Bronchial epithelial cell (primary cell): ENCODE measurements around the gene CCDC3. TPM values are rescaled to one million over a fixed set of nuclear protein-coding genes. Genes with fewer than 3 reads are reported as not detected.

Source experiments
- DNase-seq: peaks from one replicate; pipeline ENCODE4 v3.0.0-alpha.2; 2010; ENCODE audit warnings: low read depth
- FAIRE-seq: peaks from 2 replicates; lab custom pipeline; 2011; peaks lifted over from hg19 to GRCh38; lab: Jason Lieb, UNC
- H3K27me3 ChIP-seq: 2 replicates; pipeline ENCODE4 v1.5.1; 2011; ENCODE audit warnings: low read length; ENCODE audit not compliant: control insufficient read depth, insufficient read depth
- H3K36me3 ChIP-seq: 2 replicates; pipeline ENCODE4 v1.5.1; 2011; ENCODE audit warnings: low read length; ENCODE audit not compliant: control insufficient read depth, insufficient read depth
- H3K4me3 ChIP-seq: 2 replicates; pipeline ENCODE4 v1.5.1; 2011; ENCODE audit warnings: mild to moderate bottlenecking, low read depth, low read length, control low read depth
- total RNA-seq: library from RNA; depleted of rRNA; stranded (reverse); fragments of >200 nt; gene quantifications from 2 replicates; pipeline ENCODE4 v1.2.1, GENCODE V29; 2014
- TF ChIP-seq, protein P1 (sequence below): IDR thresholded peaks from 2 replicates; pipeline ENCODE4 v1.5.1; 2011; ENCODE audit warnings: mild to moderate bottlenecking, moderate library complexity, low read length, control low read depth, inconsistent platforms; ENCODE audit not compliant: insufficient read depth, severe bottlenecking

CCDC3 gene
- total RNA-seq, 1 donor from 2014 or later: 1.8 TPM

DNA sequence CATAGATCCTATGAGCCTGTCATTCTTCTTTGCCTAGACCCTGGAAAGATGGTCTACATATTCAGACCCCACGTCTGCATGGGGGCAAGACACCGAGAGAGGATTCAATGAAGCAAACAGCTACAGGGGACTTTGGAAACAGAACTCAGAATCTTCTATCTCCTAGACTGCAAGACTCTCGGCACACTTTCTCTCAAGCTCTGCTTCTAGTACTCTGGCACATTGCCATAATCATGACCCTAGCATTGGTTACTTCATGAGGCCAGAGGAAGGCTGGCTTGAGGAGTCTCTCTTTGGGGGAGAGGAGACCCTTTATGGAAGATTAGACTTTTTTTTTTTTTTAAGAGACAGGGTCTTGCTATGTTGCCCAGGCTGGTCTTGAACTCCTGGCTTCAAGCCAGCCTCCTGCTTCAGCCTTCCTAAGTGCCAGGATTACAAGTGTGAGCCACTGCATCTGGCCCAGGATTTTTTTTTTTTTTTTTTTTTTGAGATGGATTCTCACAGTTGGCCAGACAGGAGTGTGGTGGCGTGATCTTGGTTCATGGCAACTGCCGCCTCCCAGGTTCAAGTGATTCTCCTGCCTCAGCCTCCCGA lies 20.7 kb downstream of the CCDC3 start:
- FAIRE-seq (no peak), DNase-seq (no peak)
- H3K4me3 ChIP-seq: no peak overlapping the region
- TF ChIP-seq, protein P1, sequence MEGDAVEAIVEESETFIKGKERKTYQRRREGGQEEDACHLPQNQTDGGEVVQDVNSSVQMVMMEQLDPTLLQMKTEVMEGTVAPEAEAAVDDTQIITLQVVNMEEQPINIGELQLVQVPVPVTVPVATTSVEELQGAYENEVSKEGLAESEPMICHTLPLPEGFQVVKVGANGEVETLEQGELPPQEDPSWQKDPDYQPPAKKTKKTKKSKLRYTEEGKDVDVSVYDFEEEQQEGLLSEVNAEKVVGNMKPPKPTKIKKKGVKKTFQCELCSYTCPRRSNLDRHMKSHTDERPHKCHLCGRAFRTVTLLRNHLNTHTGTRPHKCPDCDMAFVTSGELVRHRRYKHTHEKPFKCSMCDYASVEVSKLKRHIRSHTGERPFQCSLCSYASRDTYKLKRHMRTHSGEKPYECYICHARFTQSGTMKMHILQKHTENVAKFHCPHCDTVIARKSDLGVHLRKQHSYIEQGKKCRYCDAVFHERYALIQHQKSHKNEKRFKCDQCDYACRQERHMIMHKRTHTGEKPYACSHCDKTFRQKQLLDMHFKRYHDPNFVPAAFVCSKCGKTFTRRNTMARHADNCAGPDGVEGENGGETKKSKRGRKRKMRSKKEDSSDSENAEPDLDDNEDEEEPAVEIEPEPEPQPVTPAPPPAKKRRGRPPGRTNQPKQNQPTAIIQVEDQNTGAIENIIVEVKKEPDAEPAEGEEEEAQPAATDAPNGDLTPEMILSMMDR: no peak
- no peaks in the 10 kb centered on the region for H3K36me3 ChIP-seq
- H3K27me3 ChIP-seq: no peaks in the 10 kb centered on the region

DNA sequence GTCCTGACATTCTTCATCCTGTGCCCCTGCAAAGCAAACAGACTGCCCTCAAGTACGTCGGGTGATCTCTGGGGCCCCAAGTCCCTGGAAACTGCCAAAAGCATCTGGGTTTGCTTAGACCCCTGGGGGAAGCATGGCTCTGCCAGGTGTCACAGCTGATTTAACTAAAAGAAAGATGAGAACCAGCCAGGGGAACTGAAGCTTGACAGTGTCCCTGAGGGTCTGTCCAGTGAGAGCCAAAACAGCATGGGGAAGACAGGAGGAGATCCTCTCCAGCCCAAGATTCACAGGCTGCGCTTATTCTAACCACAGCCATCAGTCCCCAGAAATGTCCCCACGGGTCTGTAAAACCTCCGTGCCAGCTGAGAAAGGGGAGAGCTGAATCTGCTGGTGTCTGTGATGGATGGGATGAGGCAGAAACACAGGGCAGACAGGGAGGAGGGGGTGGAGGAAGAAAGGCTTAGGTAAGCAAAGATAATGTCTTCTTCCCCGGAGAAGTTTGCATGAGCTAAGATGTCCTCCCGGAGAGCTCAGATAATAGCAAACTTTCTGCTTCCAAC lies 21.3 kb downstream of the CCDC3 start:
- no peak for DNase-seq
- FAIRE-seq: no peak
- TF ChIP-seq, protein P1: no peak

GRCh38 chr10:12978891-12979290 lies 22.6 kb downstream of the CCDC3 start:
- DNase-seq: no peak
- H3K36me3 ChIP-seq: no peaks in the 10 kb centered on the region
- TF ChIP-seq, protein P1: no peak
- H3K27me3 ChIP-seq: no peaks in the 10 kb centered on the region
- peak; percentile 86 for FAIRE-seq
- H3K4me3 ChIP-seq: no peak overlapping the region

More for the DNA sequence above, 21.3 kb downstream of the CCDC3 start:
- H3K36me3 ChIP-seq: no peaks in the 10 kb centered on the region
- no peak overlapping the region for H3K4me3 ChIP-seq
- no peaks in the 10 kb centered on the region for H3K27me3 ChIP-seq

GRCh38 chr10:12975906-12976305 lies 25.6 kb downstream of the CCDC3 start:
- H3K4me3 ChIP-seq: no peak overlapping the region
- DNase-seq (peak; percentile 61), FAIRE-seq (no peak)
- TF ChIP-seq, protein P1: no peak
- H3K36me3 ChIP-seq: no peaks in the 10 kb centered on the region
- no peaks in the 10 kb centered on the region for H3K27me3 ChIP-seq

GRCh38 chr10:12975266-12975665 lies 26.2 kb downstream of the CCDC3 start:
- no peak overlapping the region for H3K4me3 ChIP-seq
- no peaks in the 10 kb centered on the region for H3K36me3 ChIP-seq
- peak; percentile 52 for FAIRE-seq
- DNase-seq: peak; percentile 68
- no peaks in the 10 kb centered on the region for H3K27me3 ChIP-seq
- TF ChIP-seq, protein P1: peak; percentile 60
